HepG2 (cell line): ENCODE data around the gene CD151. TPM values are rescaled to one million over a fixed set of nuclear protein-coding genes. Genes with fewer than 3 reads are reported as not detected.

Experiments used
- ARID2 ChIP-seq: sonication (generic); formaldehyde crosslinking; IDR thresholded peaks from 2 replicates; pipeline ENCODE4 v1.8.1; 2022; ENCODE audit warnings: mild to moderate bottlenecking, missing genetic modification reagents, borderline replicate concordance
- BATF2 ChIP-seq: sonication (generic); formaldehyde crosslinking; IDR thresholded peaks from 2 replicates; pipeline ENCODE4 v1.8.0; 2022; ENCODE audit warnings: mild to moderate bottlenecking, missing genetic modification reagents, moderate library complexity
- BHLHE40 ChIP-seq: IDR thresholded peaks from 2 replicates; pipeline ENCODE4 v1.6.1; 2011; ENCODE audit warnings: low read length, improper control_type of control experiment
- CHCHD3 ChIP-seq: sonication (generic); formaldehyde crosslinking; IDR thresholded peaks from 2 replicates; pipeline ENCODE4 v1.8.0; 2022; ENCODE audit warnings: mild to moderate bottlenecking, missing genetic modification reagents, moderate library complexity
- DNMT3B ChIP-seq: conservative IDR thresholded peaks from 2 replicates; pipeline ENCODE4 v1.6.1; 2016; ENCODE audit warnings: missing biosample characterization, control low read depth
- DZIP1 ChIP-seq: sonication (generic); formaldehyde crosslinking; IDR thresholded peaks from 2 replicates; pipeline ENCODE4 v1.5.0; 2020; ENCODE audit warnings: mild to moderate bottlenecking, missing genetic modification reagents
- E2F5 ChIP-seq: sonication (generic); formaldehyde crosslinking; conservative IDR thresholded peaks from 2 replicates; pipeline ENCODE4 v1.4.0; 2020; ENCODE audit warnings: missing genetic modification reagents
- GTF2F1 ChIP-seq: fragments of 150-350 bp; IDR thresholded peaks from 2 replicates; pipeline ENCODE4 v1.6.1; 2014; ENCODE audit warnings: low read length
- HBP1 ChIP-seq: IDR thresholded peaks from 2 replicates; pipeline ENCODE4 v1.6.1; 2016; ENCODE audit warnings: low read depth, control low read depth
- MZF1 ChIP-seq: sonication (generic); formaldehyde crosslinking; IDR thresholded peaks from 2 replicates; pipeline ENCODE4 v1.8.1; 2023; ENCODE audit warnings: mild to moderate bottlenecking, missing genetic modification reagents, borderline replicate concordance
- NR1H2 ChIP-seq: sonication (generic); formaldehyde crosslinking; IDR thresholded peaks from 2 replicates; pipeline ENCODE4 v1.8.1; 2022; ENCODE audit warnings: low read depth, missing genetic modification reagents, borderline replicate concordance
- PLSCR1 ChIP-seq: sonication (generic); formaldehyde crosslinking; IDR thresholded peaks from 2 replicates; pipeline ENCODE4 v1.5.0; 2020; ENCODE audit warnings: missing genetic modification reagents, mild to moderate bottlenecking, borderline replicate concordance
- SKI ChIP-seq: fragments of 450-650 bp; IDR thresholded peaks from one replicate; pipeline ENCODE4 v1.6.1; 2018; ENCODE audit warnings: mild to moderate bottlenecking; ENCODE audit not compliant: partially characterized antibody
- SRSF1 ChIP-seq: fragments of 200-400 bp; formaldehyde crosslinking; optimal IDR thresholded peaks from 2 replicates; pipeline ENCODE3; 2017; ENCODE audit warnings: mild to moderate bottlenecking, low read depth, low read length, moderate library complexity
- ZMYM2 ChIP-seq: sonication (generic); formaldehyde crosslinking; IDR thresholded peaks from 2 replicates; pipeline ENCODE4 v1.8.0; 2022; ENCODE audit warnings: mild to moderate bottlenecking, missing genetic modification reagents
- ZNF414 ChIP-seq: sonication (generic); formaldehyde crosslinking; IDR thresholded peaks from 2 replicates; pipeline ENCODE4 v1.5.0; 2020; ENCODE audit warnings: missing genetic modification reagents
- ZNF432 ChIP-seq: sonication (generic); formaldehyde crosslinking; IDR thresholded peaks from 2 replicates; pipeline ENCODE4 v1.5.0; 2020; ENCODE audit warnings: missing genetic modification reagents, mild to moderate bottlenecking, borderline replicate concordance
- ZNF513 ChIP-seq: sonication (generic); formaldehyde crosslinking; conservative IDR thresholded peaks from 2 replicates; pipeline ENCODE4 v1.5.0; 2020; ENCODE audit warnings: missing genetic modification reagents
- ZNF564 ChIP-seq: sonication (generic); formaldehyde crosslinking; IDR thresholded peaks from 2 replicates; pipeline ENCODE4 v1.8.1; 2023; ENCODE audit warnings: mild to moderate bottlenecking, missing genetic modification reagents
- ZNF792 ChIP-seq: IDR thresholded peaks from 2 replicates; pipeline ENCODE4 v1.6.1; 2016
- polyA plus RNA-seq, 8 experiments: library from polyadenylated mRNA; depleted of rRNA in 3 of 8; stranded (reverse) in 7 of 8; unstranded in 1 of 8; fragments of >200 nt; fragmentation: Illumina TruSeq in 4 of 8; extraction: Trizol in 4 of 8; gene quantifications; 2 replicates each; pipeline versions ENCODE4 v1.2.1 to v1.2.3, GENCODE V29; 2011 to 2016; ENCODE audit warnings: low read depth in 4 of 8, missing spikeins in 1 of 8, mixed read lengths in 1 of 8; ENCODE audit not compliant: insufficient read depth in 1 of 8
- total RNA-seq, 5 experiments: library from RNA; depleted of rRNA; stranded (reverse); fragments of >200 nt; fragmentation: Illumina TruSeq; extraction: Trizol; gene quantifications; 2 replicates each; pipeline ENCODE4 v1.2.3, GENCODE V29; 2016; ENCODE audit warnings: low read depth in 1 of 5

The CD151 gene
- total and polyA plus RNA-seq, 2 of the 13 experiments (the other 11 are each of a cell fraction or from before 2014, with no cell fraction given): 125 to 197 TPM

- no peak for TF ChIP-seq NR1H2 (CRISPR knock-in tag)
- peak; percentile 28 for TF ChIP-seq SRSF1
- TF ChIP-seq BHLHE40: peak; percentile 78
- TF ChIP-seq ZNF792 (CRISPR knock-in tag): peak; percentile 2; the same call in 1 of the 2 replicates
- TF ChIP-seq ZNF513 (CRISPR knock-in tag): no peak
- TF ChIP-seq ZNF414 (CRISPR knock-in tag): no peak; the same call in 1 of the 2 replicates
- TF ChIP-seq SKI: peak; percentile 34
- no peak for TF ChIP-seq PLSCR1 (CRISPR knock-in tag)
- TF ChIP-seq DZIP1 (CRISPR knock-in tag): no peak; the same call in none of the 2 replicates
- TF ChIP-seq BATF2 (CRISPR knock-in tag): peak; percentile 54; the same call in 1 of the 2 replicates
- peak; percentile 55; the same call in 1 of the 2 replicates for TF ChIP-seq ARID2
- TF ChIP-seq CHCHD3 (CRISPR knock-in tag): peak; percentile 20; the same call in 1 of the 2 replicates
- TF ChIP-seq DNMT3B (CRISPR knock-in tag): no peak
- TF ChIP-seq HBP1 (CRISPR knock-in tag): no peak
- no peak for TF ChIP-seq ZNF432 (CRISPR knock-in tag)
- TF ChIP-seq MZF1: no peak
- peak; percentile 35 for TF ChIP-seq ZNF564 (CRISPR knock-in tag)
- TF ChIP-seq E2F5 (CRISPR knock-in tag): peak; percentile 9; the same call in 1 of the 2 replicates
- TF ChIP-seq ZMYM2 (CRISPR knock-in tag): no peak; the same call in 1 of the 2 replicates
- peak; percentile 87; the same call in 1 of the 2 replicates for TF ChIP-seq GTF2F1
These were observed 23.3 kb upstream of the CD151 start, which contains the start of gene RPLP2 (continued) for GRCh38 chr11:809287-810039.
